Heart left ventricle (tissue), 16 donors: Measurements from ENCODE around the gene BIRC3. TPM values are rescaled to one million over a fixed set of nuclear protein-coding genes. Genes with fewer than 3 reads are reported as not detected.
A peak's percentile ranks its signal among the peaks of the same experiment; 100 is the strongest.

ENCODE experiments used
- ATAC-seq, 4 donors: fragments of 200-7000 bp; cut with Tn5 transposase; one replicate each; pipeline ENCODE4 v1.9.1; 2020 to 2022; ENCODE audit warnings: moderate library complexity in 4 of 4, mild to moderate bottlenecking in 3 of 4, moderate number of reproducible peaks in 1 of 4
- DNase-seq, 5 donors: peaks; one replicate each; pipeline ENCODE4 v3.0.0-alpha.2; 2020
- H3K27ac ChIP-seq, 12 donors: fragments of 200-600 bp; sonication (generic) in 4 of 12; one replicate each; pipeline versions ENCODE4 v1.5.0 to v1.8.0; 2016 to 2022; ENCODE audit warnings: mild to moderate bottlenecking in 2 of 12
- H3K27me3 ChIP-seq, 9 donors: fragments of 200-600 bp; sonication (generic) in 2 of 9; one replicate each; pipeline versions ENCODE4 v1.5.1 to v1.8.0; 2016 to 2022; ENCODE audit warnings: mild to moderate bottlenecking in 3 of 9
- H3K36me3 ChIP-seq, 9 donors: fragments of 200-600 bp; sonication (generic) in 2 of 9; one replicate each; pipeline versions ENCODE4 v1.5.0 to v1.8.0; 2018 to 2022; ENCODE audit warnings: mild to moderate bottlenecking in 2 of 9
- H3K4me1 ChIP-seq, 12 donors: fragments of 200-600 bp; sonication (generic) in 4 of 12; one replicate each; pipeline versions ENCODE4 v1.5.0 to v1.8.0; 2016 to 2022; ENCODE audit warnings: mild to moderate bottlenecking in 3 of 12
- H3K4me3 ChIP-seq, 12 donors: fragments of 200-600 bp; sonication (generic) in 4 of 12; one replicate each; pipeline versions ENCODE4 v1.5.0 to v1.8.0; 2017 to 2022; ENCODE audit warnings: mild to moderate bottlenecking in 9 of 12, moderate library complexity in 4 of 12
- H3K9me3 ChIP-seq, 12 donors: fragments of 200-600 bp; sonication (generic) in 4 of 12; one replicate each; pipeline versions ENCODE4 v1.5.0 to v1.8.0; 2016 to 2022; ENCODE audit warnings: mild to moderate bottlenecking in 1 of 12
- POLR2A ChIP-seq, 2 donors: fragments of 450-650 bp; IDR thresholded peaks; one replicate each; pipeline ENCODE4 v1.6.1; 2017; ENCODE audit warnings: antibody characterized with exemption in 2 of 2, mild to moderate bottlenecking in 2 of 2, moderate library complexity in 2 of 2
- WGBS, 4 donors: extraction: QIAGEN DNeasy Blood & Tissue Kit in 2 of 4; methylation state at CpG; one replicate each; pipeline versions ENCODE4 v1.1.5 to v1.1.7; 2013 to 2018; 5-methylcytosine and 5-hydroxymethylcytosine counted together
- intact Hi-C, 10 donors: fragments of 100-400 bp; cut with DNase I; formaldehyde crosslinking; loops; one replicate each; pipeline versions ENCODE4 v1.11.1 to v1.14.2; 2022
- polyA plus RNA-seq, 2 donors: library from polyadenylated mRNA; stranded (reverse); fragments of 200-250 nt; gene quantifications; one replicate each; pipeline ENCODE4 v1.2.3, GENCODE V29; 2013
- total RNA-seq, 9 donors: library from RNA; depleted of rRNA in 2 of 9; stranded (reverse); fragments of >200 nt in 2 of 9; fragmentation: NEBNext Ultra II Directional in 3 of 9; extraction: Animal tissue kit (Norgen Biotek cat#: 25700) in 3 of 9; gene quantifications; one replicate each; pipeline versions ENCODE4 v1.1.0 to v1.2.4, GENCODE V29; 2016 to 2023
- TF ChIP-seq, protein P1 (sequence below), 12 donors: fragments of 200-600 bp; sonication (generic) in 4 of 12; IDR thresholded peaks; one replicate each; pipeline versions ENCODE4 v1.5.0 to v1.8.0; 2018 to 2022; ENCODE audit warnings: antibody characterized with exemption in 12 of 12, mild to moderate bottlenecking in 5 of 12
- donor health status: ischemic (EF 13 %, LVEDD 7.1; RV severe dilation, severe dysfunction).
- donor health status: healthy with polysubstance abuse.
- donor health status: DM: no; HTN: yes; CAD: no.
- donor health status: DM: no; HTN: no; CAD: no.
- donor health status: ischemic (EF 25% LVEDD 6.9; RV normal size, moderate dysfunction).
- donor health status: ischemic (EF 25% LVEDD 5.7; RV mildly dilated, moderate dysfunction).
- donor health status: healthy.
- donor health status: DM: yes; HTN: yes; CAD: no.
- donor health status: ischemic (EF 35%, LVEDD 5.7; RV mildly dilated, moderate dysfunction).
- donor health status: nonischemic (EF 11% LVEDD 7.7; RV severe dilation, severe dysfunction).
- donor health status: DM: yes; HTN: yes; CAD: no.
- donor health status: PGD.
- donor health status: ischemic (EF 29% LVEDD 5.4; RV normal size, mild dysfunction).
- donor health status: nonischemic (EF 23%, LVEDD 6.1; RV moderate dilation, normal function).

BIRC3 gene
- total and polyA plus RNA-seq, 11 donors: 1.6 to 21.1 (median 3.5) TPM

- 81 to 95% (median 85%) methylated on average over 2 of the region's 2 CpGs for WGBS, 4 donors
- intact Hi-C loops: no loop called here
- Histone ChIP-seq H3K27me3 (no peaks in the 10 kb centered on the region), H3K9me3 (no peaks in the 10 kb centered on the region), H3K4me1 (no peaks in the 10 kb centered on the region), H3K4me3 (no peak overlapping the region), H3K27ac (no peak overlapping the region), H3K36me3 (peaks cover 0 to 81% (median 68%) of the 10 kb centered on the region in 9 donors)
- TF ChIP-seq POLR2A (IDR thresholded peaks at IDR 0.05): no peak
- TF ChIP-seq, protein P1, sequence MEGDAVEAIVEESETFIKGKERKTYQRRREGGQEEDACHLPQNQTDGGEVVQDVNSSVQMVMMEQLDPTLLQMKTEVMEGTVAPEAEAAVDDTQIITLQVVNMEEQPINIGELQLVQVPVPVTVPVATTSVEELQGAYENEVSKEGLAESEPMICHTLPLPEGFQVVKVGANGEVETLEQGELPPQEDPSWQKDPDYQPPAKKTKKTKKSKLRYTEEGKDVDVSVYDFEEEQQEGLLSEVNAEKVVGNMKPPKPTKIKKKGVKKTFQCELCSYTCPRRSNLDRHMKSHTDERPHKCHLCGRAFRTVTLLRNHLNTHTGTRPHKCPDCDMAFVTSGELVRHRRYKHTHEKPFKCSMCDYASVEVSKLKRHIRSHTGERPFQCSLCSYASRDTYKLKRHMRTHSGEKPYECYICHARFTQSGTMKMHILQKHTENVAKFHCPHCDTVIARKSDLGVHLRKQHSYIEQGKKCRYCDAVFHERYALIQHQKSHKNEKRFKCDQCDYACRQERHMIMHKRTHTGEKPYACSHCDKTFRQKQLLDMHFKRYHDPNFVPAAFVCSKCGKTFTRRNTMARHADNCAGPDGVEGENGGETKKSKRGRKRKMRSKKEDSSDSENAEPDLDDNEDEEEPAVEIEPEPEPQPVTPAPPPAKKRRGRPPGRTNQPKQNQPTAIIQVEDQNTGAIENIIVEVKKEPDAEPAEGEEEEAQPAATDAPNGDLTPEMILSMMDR (IDR thresholded peaks at IDR 0.05): no peak
- DNase-seq (no peak), ATAC-seq (no peak)
These were observed 60.6 kb downstream of the BIRC3 start for GRCh38 chr11:102377891-102378290.

- Histone ChIP-seq H3K9me3 (no peaks in the 10 kb centered on the region), H3K27me3 (no peaks in the 10 kb centered on the region), H3K4me3 (no peak overlapping the region), H3K36me3 (peaks cover 0 to 85% (median 68%) of the 10 kb centered on the region in 9 donors), H3K27ac (no peak overlapping the region), H3K4me1 (peaks cover 0 to 9% (median 6%) of the 10 kb centered on the region in 12 donors)
- ATAC-seq (no peak), DNase-seq (no peak)
- no peak for TF ChIP-seq POLR2A (IDR thresholded peaks at IDR 0.05)
- TF ChIP-seq, protein P1 (IDR thresholded peaks at IDR 0.05): no peak
- intact Hi-C loops: no loop called here
These were observed 61.5 kb downstream of the BIRC3 start for GRCh38 chr11:102378818-102379217.

DNA sequence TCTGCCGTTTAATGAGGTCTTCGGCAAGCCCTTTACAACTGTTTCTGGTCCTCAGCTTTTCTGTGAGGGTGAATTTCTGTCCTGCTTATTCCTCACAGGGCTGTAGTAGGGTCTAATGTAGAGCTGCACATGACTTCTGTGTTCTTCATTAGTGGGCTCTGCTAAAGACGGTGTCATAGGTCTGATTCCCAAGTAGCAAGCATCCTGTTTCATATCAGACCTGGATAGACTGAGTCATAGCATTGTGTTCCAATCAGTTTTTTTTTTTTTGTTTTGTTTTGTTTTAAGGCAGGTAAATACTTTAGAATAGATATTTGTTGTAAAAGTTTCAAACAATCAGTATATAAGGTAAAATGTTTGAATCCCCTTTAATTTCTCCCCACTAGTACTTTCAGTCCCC, 65.1 kb downstream of the BIRC3 start:
- H3K4me1 ChIP-seq: peaks cover 0 to 26% (median 15%) of the 10 kb centered on the region in 12 donors
- no peaks in the 10 kb centered on the region for H3K9me3 ChIP-seq
- DNase-seq: no peak
- TF ChIP-seq, protein P1 (IDR thresholded peaks at IDR 0.05): no peak
- no peak for TF ChIP-seq POLR2A (IDR thresholded peaks at IDR 0.05)
- 80 to 88% (median 83%) methylated on average over 3 of the region's 3 CpGs for WGBS, 4 donors
- intact Hi-C loops: no loop called here
- no peak overlapping the region for H3K27ac ChIP-seq
- no peak for ATAC-seq
- peaks cover 0 to 90% (median 61%) of the 10 kb centered on the region in 9 donors for H3K36me3 ChIP-seq
- H3K4me3 ChIP-seq: no peak overlapping the region
- no peaks in the 10 kb centered on the region for H3K27me3 ChIP-seq

GRCh38 chr11:102383839-102384238, 66.6 kb downstream of the BIRC3 start:
- Histone ChIP-seq H3K9me3 (no peaks in the 10 kb centered on the region), H3K4me1 (peaks cover 0 to 26% (median 15%) of the 10 kb centered on the region in 12 donors), H3K27ac (peak overlapping the region in 9 of 12 donors; percentile 1 to 75 (median 46)), H3K4me3 (no peak overlapping the region), H3K36me3 (peaks cover 0 to 90% (median 57%) of the 10 kb centered on the region in 9 donors), H3K27me3 (no peaks in the 10 kb centered on the region)
- ATAC-seq (peak in 3 of 4 donors; percentile 35 to 64 (median 57)), DNase-seq (no peak)
- intact Hi-C loops: no loop called here
- 53 to 71% (median 64%) methylated on average over 3 of the region's 3 CpGs for WGBS, 4 donors
- TF ChIP-seq, protein P1 (IDR thresholded peaks at IDR 0.05): no peak
- TF ChIP-seq POLR2A (IDR thresholded peaks at IDR 0.05): no peak
